ENCODE results near the gene FSTL4. TPM values are rescaled to one million over a fixed set of nuclear protein-coding genes. Genes with fewer than 3 reads are reported as not detected.

FSTL4 gene
- total RNA-seq, 2 experiments from 2014 or later: not detected

DNA sequence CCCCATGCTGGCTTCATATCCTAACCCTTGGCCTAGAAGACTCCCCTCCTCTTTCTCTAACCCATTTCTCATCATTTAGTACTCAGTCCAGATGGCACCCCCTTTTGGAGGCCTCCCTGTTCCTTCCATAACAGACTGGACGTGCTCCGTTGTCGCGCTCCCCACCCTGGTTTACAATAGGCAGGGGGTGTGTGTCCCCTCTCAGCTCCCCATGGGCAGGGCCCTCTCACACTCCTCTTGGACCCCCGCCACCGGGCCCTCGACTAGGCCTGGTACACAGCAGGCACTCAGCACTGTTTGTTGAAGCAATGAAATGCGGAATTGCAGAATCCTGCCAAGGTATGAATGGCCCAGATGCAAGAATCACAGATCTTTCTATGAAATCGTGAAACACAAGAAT, 227.4 kb downstream of the FSTL4 start:
- CTCF ChIA-PET (ENCODE audit: unreplicated experiment): no interaction called here

DNA sequence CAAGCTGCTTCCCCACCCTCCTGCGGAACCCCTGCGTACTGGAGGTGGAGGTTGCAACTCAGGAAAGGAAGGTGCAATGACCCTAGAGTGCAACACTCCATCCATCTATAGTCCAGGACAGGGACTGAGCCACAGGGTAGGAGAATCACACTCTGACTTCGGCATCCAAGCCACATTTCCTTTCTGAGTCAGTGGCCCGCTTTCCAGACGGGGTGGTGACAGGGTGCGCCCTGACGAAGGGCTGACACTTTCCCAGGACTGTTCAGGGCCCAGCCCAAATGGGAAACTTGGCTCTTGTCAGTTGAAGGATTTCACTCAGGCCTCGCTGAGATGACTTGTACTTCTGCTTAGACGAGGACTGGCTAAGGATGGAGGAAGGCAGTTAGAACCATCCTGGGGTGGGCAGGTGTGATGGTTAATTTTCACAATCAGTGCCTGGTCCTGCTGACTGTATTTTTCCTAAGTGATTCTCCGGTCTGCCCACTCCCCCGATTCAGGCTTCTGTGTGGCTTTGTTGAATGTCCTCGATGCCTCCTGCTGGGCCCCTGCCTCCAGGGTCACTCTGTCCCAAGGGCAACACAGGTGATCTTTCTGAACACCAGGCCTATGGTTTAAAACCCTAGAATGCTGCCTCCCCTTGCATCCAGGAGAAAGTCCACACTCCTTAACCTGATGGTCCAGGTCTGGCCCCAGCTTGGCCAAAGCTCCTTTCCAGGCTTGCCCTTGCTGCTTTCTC, 228.1 kb downstream of the FSTL4 start:
- Histone ChIP-seq H3K4me1 (ENCODE audit: insufficient read depth, low read length, poor library complexity, severe bottlenecking) (no peaks in the 10 kb centered on the region), H3K4me3 (ENCODE audit: low read depth, low read length, poor library complexity, severe bottlenecking) (no peak overlapping the region), H2AFZ (ENCODE audit: low read length) (no peak overlapping the region), H3K36me3 (ENCODE audit: insufficient read depth, low read length) (no peaks in the 10 kb centered on the region), H3K9me3 (ENCODE audit: low read length) (no peaks in the 10 kb centered on the region), H3K4me2 (ENCODE audit: low read length) (no peak overlapping the region), H3K9me2 (ENCODE audit: insufficient read depth, low read length) (no peaks in the 10 kb centered on the region), H3K79me2 (ENCODE audit: insufficient read depth, low read depth, low read length) (no peaks in the 10 kb centered on the region), H3K27ac (ENCODE audit: low read depth, low read length, poor library complexity, severe bottlenecking) (no peak overlapping the region), H4K20me1 (ENCODE audit: insufficient read depth, low read length) (no peaks in the 10 kb centered on the region)
- TF ChIP-seq EZH2phosphoT487 (IDR thresholded peaks at IDR 0.05; ENCODE audit: borderline replicate concordance, low read depth, low read length): no peak
- TF ChIP-seq, protein P1, sequence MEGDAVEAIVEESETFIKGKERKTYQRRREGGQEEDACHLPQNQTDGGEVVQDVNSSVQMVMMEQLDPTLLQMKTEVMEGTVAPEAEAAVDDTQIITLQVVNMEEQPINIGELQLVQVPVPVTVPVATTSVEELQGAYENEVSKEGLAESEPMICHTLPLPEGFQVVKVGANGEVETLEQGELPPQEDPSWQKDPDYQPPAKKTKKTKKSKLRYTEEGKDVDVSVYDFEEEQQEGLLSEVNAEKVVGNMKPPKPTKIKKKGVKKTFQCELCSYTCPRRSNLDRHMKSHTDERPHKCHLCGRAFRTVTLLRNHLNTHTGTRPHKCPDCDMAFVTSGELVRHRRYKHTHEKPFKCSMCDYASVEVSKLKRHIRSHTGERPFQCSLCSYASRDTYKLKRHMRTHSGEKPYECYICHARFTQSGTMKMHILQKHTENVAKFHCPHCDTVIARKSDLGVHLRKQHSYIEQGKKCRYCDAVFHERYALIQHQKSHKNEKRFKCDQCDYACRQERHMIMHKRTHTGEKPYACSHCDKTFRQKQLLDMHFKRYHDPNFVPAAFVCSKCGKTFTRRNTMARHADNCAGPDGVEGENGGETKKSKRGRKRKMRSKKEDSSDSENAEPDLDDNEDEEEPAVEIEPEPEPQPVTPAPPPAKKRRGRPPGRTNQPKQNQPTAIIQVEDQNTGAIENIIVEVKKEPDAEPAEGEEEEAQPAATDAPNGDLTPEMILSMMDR (conservative IDR thresholded peaks at IDR 0.05; ENCODE audit: low read length): no peak
- intact Hi-C loops (cut with micrococcal nuclease; ENCODE audit: unreplicated experiment): no loop called here
- no peak for DNase-seq (ENCODE audit: low spot score)
- no TSS peak for BruUV-seq (replicated peaks)
- POLR2A ChIA-PET: no interaction called here
- CTCF ChIA-PET (ENCODE audit: unreplicated experiment): no interaction called here

More for the DNA sequence above, 227.4 kb downstream of the FSTL4 start:
- Histone ChIP-seq H3K4me2 (ENCODE audit: low read length) (no peak overlapping the region), H3K27ac (ENCODE audit: low read depth, low read length, poor library complexity, severe bottlenecking) (no peak overlapping the region), H2AFZ (ENCODE audit: low read length) (no peak overlapping the region), H4K20me1 (ENCODE audit: insufficient read depth, low read length) (no peaks in the 10 kb centered on the region), H3K9me2 (ENCODE audit: insufficient read depth, low read length) (no peaks in the 10 kb centered on the region), H3K4me3 (ENCODE audit: low read depth, low read length, poor library complexity, severe bottlenecking) (no peak overlapping the region), H3K36me3 (ENCODE audit: insufficient read depth, low read length) (no peaks in the 10 kb centered on the region), H3K4me1 (ENCODE audit: insufficient read depth, low read length, poor library complexity, severe bottlenecking) (no peaks in the 10 kb centered on the region), H3K9me3 (ENCODE audit: low read length) (no peaks in the 10 kb centered on the region), H3K79me2 (ENCODE audit: insufficient read depth, low read depth, low read length) (no peaks in the 10 kb centered on the region)
- POLR2A ChIA-PET: no interaction called here
- no peak for DNase-seq (ENCODE audit: low spot score)
- intact Hi-C loops (cut with micrococcal nuclease; ENCODE audit: unreplicated experiment): no loop called here
- no TSS peak for BruUV-seq (replicated peaks)
- TF ChIP-seq EZH2phosphoT487 (IDR thresholded peaks at IDR 0.05; ENCODE audit: borderline replicate concordance, low read depth, low read length): no peak
- TF ChIP-seq, protein P1 (conservative IDR thresholded peaks at IDR 0.05; ENCODE audit: low read length): no peak

DNA sequence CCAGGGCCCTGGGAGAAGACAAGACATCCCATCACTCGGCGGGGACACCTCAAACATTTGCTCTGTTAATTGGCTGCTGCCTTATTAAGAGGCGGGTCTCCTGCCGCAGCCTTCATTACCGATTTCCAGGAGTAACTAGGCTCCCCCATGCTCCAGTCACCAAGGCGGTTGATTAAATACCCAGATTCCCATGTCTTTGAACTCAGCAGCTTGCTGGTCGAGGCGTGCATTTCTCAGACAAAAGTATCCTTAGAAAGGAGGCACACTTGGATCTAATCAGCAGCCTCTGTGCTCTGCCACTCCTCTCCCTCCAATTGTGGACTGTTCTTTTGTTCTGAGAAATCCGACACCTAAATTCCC, 228.8 kb downstream of the FSTL4 start:
- BruUV-seq (replicated peaks): no TSS peak
- Histone ChIP-seq H3K27ac (ENCODE audit: low read depth, low read length, poor library complexity, severe bottlenecking) (no peak overlapping the region), H2AFZ (ENCODE audit: low read length) (no peak overlapping the region), H3K36me3 (ENCODE audit: insufficient read depth, low read length) (no peaks in the 10 kb centered on the region), H3K9me3 (ENCODE audit: low read length) (no peaks in the 10 kb centered on the region), H3K9me2 (ENCODE audit: insufficient read depth, low read length) (no peaks in the 10 kb centered on the region), H3K4me3 (ENCODE audit: low read depth, low read length, poor library complexity, severe bottlenecking) (no peak overlapping the region), H3K4me2 (ENCODE audit: low read length) (no peak overlapping the region), H4K20me1 (ENCODE audit: insufficient read depth, low read length) (no peaks in the 10 kb centered on the region), H3K79me2 (ENCODE audit: insufficient read depth, low read depth, low read length) (no peaks in the 10 kb centered on the region), H3K4me1 (ENCODE audit: insufficient read depth, low read length, poor library complexity, severe bottlenecking) (no peaks in the 10 kb centered on the region)
- TF ChIP-seq, protein P1 (conservative IDR thresholded peaks at IDR 0.05; ENCODE audit: low read length): no peak
- no peak for TF ChIP-seq EZH2phosphoT487 (IDR thresholded peaks at IDR 0.05; ENCODE audit: borderline replicate concordance, low read depth, low read length)
- CTCF ChIA-PET (ENCODE audit: unreplicated experiment): no interaction called here
- DNase-seq (ENCODE audit: low spot score): no peak
- POLR2A ChIA-PET: no interaction called here
- intact Hi-C loops (cut with micrococcal nuclease; ENCODE audit: unreplicated experiment): no loop called here
